ENCODE results near the gene MYOD1. TPM values are rescaled to one million over a fixed set of nuclear protein-coding genes. Genes with fewer than 3 reads are reported as not detected.

Gene MYOD1
- total RNA-seq, 1 experiment from 2014 or later = not detected

- peaks cover 20% of the 10 kb centered on the region for H3K27me3 ChIP-seq (ENCODE audit: control insufficient read depth, insufficient read depth, low read length)
- POLR2A ChIA-PET = no interaction called here
- intact Hi-C loops (cut with micrococcal nuclease; ENCODE audit: unreplicated experiment) = no loop called here
Measured at GRCh38 chr11:17720796-17721171, 1.4 kb downstream of the MYOD1 start.

GRCh38 chr11:17721242-17721999 lies 2.0 kb downstream of the MYOD1 start:
- TF ChIP-seq TCF7L2 (IDR thresholded peaks at IDR 0.05; ENCODE audit: low read depth, low read length) (no peak), POLR2AphosphoS5 (IDR thresholded peaks at IDR 0.05; ENCODE audit: low read depth, low read length) (no peak), REST (IDR thresholded peaks at IDR 0.05; ENCODE audit: insufficient read depth in 1 of 2, low read depth in 2 of 2, low read length in 1 of 2) (no peak), SIN3A (IDR thresholded peaks at IDR 0.05; ENCODE audit: borderline replicate concordance, insufficient read depth, low read depth, low read length) (no peak)
- TF ChIP-seq, protein P1, sequence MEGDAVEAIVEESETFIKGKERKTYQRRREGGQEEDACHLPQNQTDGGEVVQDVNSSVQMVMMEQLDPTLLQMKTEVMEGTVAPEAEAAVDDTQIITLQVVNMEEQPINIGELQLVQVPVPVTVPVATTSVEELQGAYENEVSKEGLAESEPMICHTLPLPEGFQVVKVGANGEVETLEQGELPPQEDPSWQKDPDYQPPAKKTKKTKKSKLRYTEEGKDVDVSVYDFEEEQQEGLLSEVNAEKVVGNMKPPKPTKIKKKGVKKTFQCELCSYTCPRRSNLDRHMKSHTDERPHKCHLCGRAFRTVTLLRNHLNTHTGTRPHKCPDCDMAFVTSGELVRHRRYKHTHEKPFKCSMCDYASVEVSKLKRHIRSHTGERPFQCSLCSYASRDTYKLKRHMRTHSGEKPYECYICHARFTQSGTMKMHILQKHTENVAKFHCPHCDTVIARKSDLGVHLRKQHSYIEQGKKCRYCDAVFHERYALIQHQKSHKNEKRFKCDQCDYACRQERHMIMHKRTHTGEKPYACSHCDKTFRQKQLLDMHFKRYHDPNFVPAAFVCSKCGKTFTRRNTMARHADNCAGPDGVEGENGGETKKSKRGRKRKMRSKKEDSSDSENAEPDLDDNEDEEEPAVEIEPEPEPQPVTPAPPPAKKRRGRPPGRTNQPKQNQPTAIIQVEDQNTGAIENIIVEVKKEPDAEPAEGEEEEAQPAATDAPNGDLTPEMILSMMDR (IDR thresholded peaks at IDR 0.05) = no peak
- Histone ChIP-seq H3K4me1 (ENCODE audit: control insufficient read depth, insufficient read depth, low read length) (no peaks in the 10 kb centered on the region), H3K36me3 (ENCODE audit: control insufficient read depth, insufficient read depth, low read length) (no peaks in the 10 kb centered on the region), H3K27me3 (ENCODE audit: control insufficient read depth, insufficient read depth, low read length) (peaks cover 19% of the 10 kb centered on the region), H3K27ac (ENCODE audit: low read length) (no peak overlapping the region), H3K9me3 (ENCODE audit: control insufficient read depth, insufficient read depth, low read depth, low read length) (no peaks in the 10 kb centered on the region), H3K4me3 (ENCODE audit: low read depth in 2 of 2, low read length in 2 of 2) (no peak overlapping the region)
- no peak for ATAC-seq
- DNase-seq (ENCODE audit: low read depth, low spot score) = no peak
- in situ Hi-C loops (cut with HindIII; ENCODE audit: low pct_unique_long_range_greater_than_20kb, low sequenced_read_pairs) (no loop called here), intact Hi-C loops (cut with micrococcal nuclease; ENCODE audit: unreplicated experiment) (no loop called here)
- ChIA-PET POLR2A (no interaction called here), CTCF (interaction anchor here (0.6 to 1.2 kb wide), 3 partner anchors 122 to 313 kb away, joined by 3 to 4 read pairs (median 3); no protein-coding TSS in a partner anchor)
- no TSS peak for BruUV-seq (replicated peaks)

More at GRCh38 chr11:17720796-17721171, 1.4 kb downstream of the MYOD1 start:
- in situ Hi-C loops (cut with HindIII; ENCODE audit: low pct_unique_long_range_greater_than_20kb, low sequenced_read_pairs) = no loop called here
- Histone ChIP-seq H3K27ac (ENCODE audit: low read length) (no peak overlapping the region), H3K4me1 (ENCODE audit: control insufficient read depth, insufficient read depth, low read length) (no peaks in the 10 kb centered on the region), H3K36me3 (ENCODE audit: control insufficient read depth, insufficient read depth, low read length) (no peaks in the 10 kb centered on the region), H3K9me3 (ENCODE audit: control insufficient read depth, insufficient read depth, low read depth, low read length) (no peaks in the 10 kb centered on the region), H3K4me3 (ENCODE audit: low read depth in 2 of 2, low read length in 2 of 2) (no peak overlapping the region)
- no peak for DNase-seq (ENCODE audit: low read depth, low spot score)
- TF ChIP-seq, protein P1 (IDR thresholded peaks at IDR 0.05) = no peak
- TF ChIP-seq TCF7L2 (IDR thresholded peaks at IDR 0.05; ENCODE audit: low read depth, low read length) = no peak
- BruUV-seq (replicated peaks) = no TSS peak
- no peak for ATAC-seq
- CTCF ChIA-PET = interaction anchor here (0.6 to 1.2 kb wide), 2 partner anchors 122 to 313 kb away, joined by 3 to 4 read pairs; no protein-coding TSS in a partner anchor

All from Panc1 (cell line).